D721Med (cell line): ENCODE results near the gene METTL26.

ENCODE experiments used
- DNase-seq: peaks from one replicate; pipeline ENCODE4 v3.0.0; 2011; ENCODE audit warnings: low spot score; ENCODE audit not compliant: insufficient read length
- FAIRE-seq: peaks from 2 replicates; lab custom pipeline; 2011; peaks lifted over from hg19 to GRCh38; lab: Jason Lieb, UNC
- TF ChIP-seq, protein P1 (sequence below): IDR thresholded peaks from 2 replicates; pipeline ENCODE4 v1.5.1; 2012; ENCODE audit warnings: mild to moderate bottlenecking, control low read depth; ENCODE audit not compliant: insufficient read depth; ENCODE audit errors: missing control alignments

The METTL26 gene

DNA sequence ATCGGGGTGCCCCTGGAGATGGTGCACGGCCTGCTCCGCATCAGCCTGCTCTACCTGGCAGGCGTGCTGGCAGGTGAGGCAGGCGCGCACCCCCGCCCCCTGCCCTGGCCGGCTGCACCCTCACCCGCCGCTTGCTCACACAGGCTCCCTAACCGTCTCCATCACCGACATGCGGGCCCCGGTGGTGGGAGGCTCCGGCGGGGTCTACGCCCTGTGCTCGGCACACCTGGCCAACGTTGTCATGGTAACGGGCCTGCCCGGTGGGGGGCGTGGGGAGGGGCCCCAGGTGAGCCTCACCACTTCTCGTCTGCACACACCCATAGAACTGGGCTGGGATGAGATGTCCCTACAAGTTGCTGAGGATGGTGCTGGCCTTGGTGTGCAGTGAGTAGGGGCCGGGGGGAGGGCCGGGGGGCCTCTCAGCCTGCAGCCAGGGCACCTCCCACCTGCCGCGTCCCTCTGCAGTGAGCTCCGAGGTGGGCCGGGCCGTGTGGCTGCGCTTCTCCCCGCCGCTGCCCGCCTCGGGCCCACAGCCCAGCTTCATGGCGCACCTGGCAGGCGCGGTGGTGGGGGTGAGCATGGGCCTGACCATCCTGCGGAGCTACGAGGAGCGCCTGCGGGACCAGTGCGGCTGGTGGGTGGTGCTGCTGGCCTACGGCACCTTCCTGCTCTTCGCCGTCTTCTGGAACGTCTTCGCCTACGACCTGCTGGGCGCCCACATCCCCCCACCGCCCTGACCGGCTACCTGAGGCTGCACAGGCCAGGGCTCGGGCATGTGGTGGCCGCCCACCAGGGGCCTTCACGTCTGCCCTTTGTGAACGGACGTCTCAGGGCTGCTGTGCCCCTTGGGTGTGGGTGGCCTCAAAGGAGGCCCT lies 41.4 kb upstream of the METTL26 start:
- TF ChIP-seq, protein P1, sequence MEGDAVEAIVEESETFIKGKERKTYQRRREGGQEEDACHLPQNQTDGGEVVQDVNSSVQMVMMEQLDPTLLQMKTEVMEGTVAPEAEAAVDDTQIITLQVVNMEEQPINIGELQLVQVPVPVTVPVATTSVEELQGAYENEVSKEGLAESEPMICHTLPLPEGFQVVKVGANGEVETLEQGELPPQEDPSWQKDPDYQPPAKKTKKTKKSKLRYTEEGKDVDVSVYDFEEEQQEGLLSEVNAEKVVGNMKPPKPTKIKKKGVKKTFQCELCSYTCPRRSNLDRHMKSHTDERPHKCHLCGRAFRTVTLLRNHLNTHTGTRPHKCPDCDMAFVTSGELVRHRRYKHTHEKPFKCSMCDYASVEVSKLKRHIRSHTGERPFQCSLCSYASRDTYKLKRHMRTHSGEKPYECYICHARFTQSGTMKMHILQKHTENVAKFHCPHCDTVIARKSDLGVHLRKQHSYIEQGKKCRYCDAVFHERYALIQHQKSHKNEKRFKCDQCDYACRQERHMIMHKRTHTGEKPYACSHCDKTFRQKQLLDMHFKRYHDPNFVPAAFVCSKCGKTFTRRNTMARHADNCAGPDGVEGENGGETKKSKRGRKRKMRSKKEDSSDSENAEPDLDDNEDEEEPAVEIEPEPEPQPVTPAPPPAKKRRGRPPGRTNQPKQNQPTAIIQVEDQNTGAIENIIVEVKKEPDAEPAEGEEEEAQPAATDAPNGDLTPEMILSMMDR, result no peak
- FAIRE-seq (no peak), DNase-seq (no peak)

DNA sequence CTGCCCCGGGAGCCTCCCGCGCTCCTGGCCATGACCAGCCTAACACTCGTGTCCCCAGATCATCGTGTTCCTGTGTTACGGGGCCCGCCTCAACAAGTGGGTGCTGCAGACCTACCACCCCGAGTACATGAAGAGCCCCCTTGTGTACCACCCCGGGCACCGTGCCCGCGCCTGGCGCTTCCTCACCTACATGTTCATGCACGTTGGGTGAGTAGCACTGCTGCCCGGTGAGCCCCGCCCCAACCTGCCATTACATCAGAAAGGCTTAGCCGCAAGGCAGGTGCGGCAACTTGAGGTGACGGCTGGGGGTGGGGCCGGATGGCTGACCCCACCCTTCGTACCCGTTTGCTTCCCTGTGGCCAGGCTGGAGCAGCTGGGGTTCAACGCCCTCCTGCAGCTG lies 40.8 kb upstream of the METTL26 start:
- no peak for DNase-seq
- TF ChIP-seq, protein P1, result no peak
- FAIRE-seq, result no peak

DNA sequence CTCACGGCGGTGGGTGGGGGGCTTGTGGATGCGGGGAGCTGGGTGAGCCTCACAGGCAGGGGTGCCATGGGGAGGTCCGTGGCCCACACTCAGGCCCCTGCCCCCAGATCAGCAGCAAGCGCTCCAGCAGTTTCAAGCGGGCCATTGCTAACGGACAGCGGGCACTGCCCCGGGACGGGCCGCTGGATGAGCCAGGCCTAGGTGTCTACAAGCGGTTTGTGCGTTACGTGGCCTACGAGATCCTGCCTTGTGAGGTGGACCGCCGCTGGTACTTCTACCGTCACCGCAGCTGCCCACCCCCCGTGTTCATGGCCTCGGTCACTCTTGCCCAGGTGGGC lies 40.4 kb upstream of the METTL26 start:
- DNase-seq (no peak), FAIRE-seq (no peak)
- TF ChIP-seq, protein P1, result no peak

DNA sequence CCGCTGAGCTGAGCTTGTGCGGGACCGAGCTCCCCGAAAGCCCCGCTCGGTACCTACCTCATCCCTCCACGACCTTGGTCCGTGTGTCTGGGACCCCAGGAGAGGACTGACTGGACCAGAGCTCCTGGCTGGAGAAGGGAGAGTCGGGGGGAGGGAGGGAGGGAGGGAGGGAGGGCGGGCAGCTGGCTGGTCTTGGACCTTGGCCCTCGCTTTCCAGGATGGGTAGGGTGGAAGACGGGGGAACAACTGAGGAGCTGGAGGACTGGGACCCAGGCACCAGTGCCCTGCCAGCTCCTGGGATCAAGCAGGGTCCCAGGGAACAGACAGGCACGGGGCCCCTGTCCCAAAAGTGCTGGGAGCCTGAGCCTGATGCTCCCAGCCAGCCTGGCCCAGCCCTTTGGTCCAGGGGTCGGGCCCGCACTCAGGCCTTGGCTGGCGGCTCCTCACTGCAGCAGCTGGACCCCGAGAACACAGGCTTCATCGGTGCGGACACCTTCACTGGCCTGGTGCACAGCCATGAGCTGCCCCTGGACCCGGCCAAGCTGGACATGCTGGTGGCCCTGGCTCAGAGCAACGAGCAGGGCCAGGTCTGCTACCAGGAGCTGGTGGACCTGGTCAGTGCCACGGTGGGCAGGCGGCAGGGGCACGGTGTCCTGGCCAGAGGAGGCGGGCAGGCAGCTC lies 39.9 kb upstream of the METTL26 start:
- FAIRE-seq, result no peak
- DNase-seq, result no peak
- TF ChIP-seq, protein P1, result no peak

DNA sequence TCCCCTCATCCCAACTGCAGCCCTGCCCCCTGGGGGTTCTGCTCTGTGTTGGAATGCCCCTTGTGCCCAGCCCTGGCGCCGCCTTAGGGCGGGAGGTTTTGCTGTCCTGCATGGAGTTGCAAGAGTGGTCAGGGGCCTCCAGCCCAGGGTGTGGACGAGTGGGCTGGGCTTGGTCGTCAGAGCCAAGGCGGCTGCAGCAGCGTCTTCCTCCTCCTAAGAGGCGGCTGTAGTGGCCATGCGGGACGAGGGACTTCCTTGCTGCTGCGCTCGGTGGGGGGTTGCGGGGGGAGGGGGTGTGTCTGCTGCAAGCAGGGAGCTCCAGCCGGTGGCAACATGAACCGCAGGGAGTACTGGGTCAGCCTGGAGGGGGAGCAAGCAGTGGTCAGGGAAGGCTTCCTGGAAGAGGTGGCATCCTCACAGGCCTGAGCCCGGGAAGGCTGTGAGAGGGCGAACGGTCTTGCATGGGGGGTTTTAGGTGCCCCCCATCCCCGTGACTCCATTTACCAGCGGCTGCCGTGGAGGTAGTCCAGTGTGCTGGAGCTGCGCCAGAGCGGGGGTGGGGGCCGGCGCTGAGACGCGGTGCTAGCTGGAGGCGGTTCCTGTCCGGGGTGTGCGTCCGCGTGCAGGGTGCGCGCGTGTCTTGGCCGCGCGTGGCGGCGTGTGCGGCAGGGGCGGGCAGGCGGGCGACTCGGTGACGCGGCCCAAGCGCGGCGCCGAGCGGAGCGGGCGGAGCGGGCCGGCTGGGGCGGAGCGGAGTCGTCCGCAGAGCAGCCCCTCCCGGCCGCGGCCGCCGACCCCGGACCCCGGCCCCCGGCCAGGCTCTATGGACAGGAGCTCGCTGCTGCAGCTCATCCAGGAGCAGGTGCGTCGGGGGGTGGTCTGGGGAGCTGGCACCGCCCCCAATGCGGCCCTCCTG lies 39.1 kb upstream of the METTL26 start, which contains the start of gene RHBDL1:
TSS of gene RHBDL1 (plus strand) at position 704 of the 916 bp plus-strand sequence. CDS start at position 824, 120 bp downstream.
- TF ChIP-seq, protein P1, result no peak
- DNase-seq (no peak), FAIRE-seq (no peak)

DNA sequence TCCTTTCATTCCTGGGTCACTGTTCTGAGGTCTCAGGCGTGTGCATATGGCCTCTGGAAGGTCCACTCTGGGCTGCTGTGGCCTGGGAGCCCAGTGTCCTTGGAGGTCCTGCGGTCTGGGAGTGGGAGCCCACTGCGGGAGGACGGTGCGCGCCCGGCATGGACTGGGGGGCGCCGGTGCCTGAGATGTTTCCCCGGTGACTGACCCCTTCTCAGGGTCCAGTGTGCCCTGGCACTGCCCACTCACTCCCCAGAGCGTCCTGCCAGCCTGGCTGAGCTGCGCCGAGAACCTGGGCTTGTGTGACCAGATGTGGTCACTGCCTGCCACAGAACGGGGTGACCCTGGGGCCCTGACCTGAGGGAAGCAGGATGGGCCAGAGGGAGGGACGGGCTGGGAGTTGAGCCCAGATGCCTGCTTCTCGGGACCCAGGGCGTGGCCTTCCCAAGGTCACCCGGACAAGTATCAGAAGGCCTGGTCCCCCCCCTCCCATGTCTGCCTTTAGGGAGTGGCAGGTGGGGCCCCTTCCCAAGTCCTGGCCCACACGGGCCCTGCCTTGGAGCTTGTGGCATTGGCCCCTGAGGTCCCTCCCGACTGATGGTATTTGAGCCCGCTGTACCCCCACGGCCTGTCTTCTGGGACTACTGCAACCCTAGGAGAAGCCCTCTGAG lies 38.2 kb upstream of the METTL26 start:
- DNase-seq (no peak), FAIRE-seq (no peak)
- TF ChIP-seq, protein P1, result no peak
